PC-3 (cell line): Measurements from ENCODE around the gene MMP14. TPM values are rescaled to one million over a fixed set of nuclear protein-coding genes. Genes with fewer than 3 reads are reported as not detected.
"Not testable (repeated sequence)": the region's sequence is repeated elsewhere in the genome, so short reads cannot be mapped to it uniquely, and the experiment has no call there.

Source experiments
- ATAC-seq: fragments of 200-7000 bp; cut with Tn5 transposase; 2 replicates; pipeline ENCODE4 v1.9.1; 2020; ENCODE audit warnings: mild to moderate bottlenecking, moderate library complexity
- BruUV-seq: library from RNA; stranded (reverse); fragments of 400-500 nt; replicated peaks from 2 replicates; lab custom pipeline; 2021; lab: Mats Ljungman, UMichigan
- CTCF ChIA-PET: fragments of 300-600 bp; sonication (Branson Sonifier 250); formaldehyde crosslinking; loops from one replicate; lab custom pipeline; 2022; ENCODE audit warnings: antibody characterized with exemption; lab: Charles Lee
- POLR2A ChIA-PET: fragments of 300-600 bp; sonication (Branson Sonifier 250); formaldehyde crosslinking; loops from one replicate; lab custom pipeline; 2022; ENCODE audit warnings: antibody characterized with exemption; ENCODE audit not compliant: unreplicated experiment; lab: Charles Lee
- DNase-seq: peaks from one replicate; pipeline ENCODE4 v3.0.0-alpha.2; 2015
- H2AFZ ChIP-seq: fragments of 300-600 bp; sonication (generic); 2 replicates; pipeline ENCODE4 v1.6.0; 2016; ENCODE audit warnings: antibody characterized with exemption, low read length
- H3F3A ChIP-seq: fragments of 300-600 bp; sonication (generic); one replicate; pipeline ENCODE4 v1.6.0; 2017; ENCODE audit warnings: antibody characterized with exemption, low read length, control low read depth, mild to moderate bottlenecking; ENCODE audit not compliant: unreplicated experiment
- H3K27ac ChIP-seq: fragments of 300-600 bp; sonication (generic); 2 replicates; pipeline ENCODE4 v1.5.1; 2016; ENCODE audit warnings: mild to moderate bottlenecking, low read length
- H3K27me3 ChIP-seq: fragments of 300-600 bp; sonication (generic); 2 replicates; pipeline ENCODE4 v1.6.1; 2016; ENCODE audit warnings: low read length, mixed read lengths
- H3K36me3 ChIP-seq: fragments of 300-600 bp; sonication (generic); 2 replicates; pipeline ENCODE4 v1.6.1; 2016; ENCODE audit warnings: low read depth, mixed run types, low read length, mixed read lengths
- H3K4me1 ChIP-seq: fragments of 300-600 bp; sonication (generic); 2 replicates; pipeline ENCODE4 v1.5.1; 2016; ENCODE audit warnings: low read length; ENCODE audit not compliant: insufficient read depth
- H3K4me2 ChIP-seq: fragments of 300-600 bp; sonication (generic); 2 replicates; pipeline ENCODE4 v1.6.0; 2016; ENCODE audit warnings: low read length
- H3K4me3 ChIP-seq: fragments of 300-600 bp; sonication (generic); 2 replicates; pipeline ENCODE4 v1.5.1; 2016; ENCODE audit warnings: mild to moderate bottlenecking, low read length, mixed read lengths
- H3K79me2 ChIP-seq: fragments of 300-600 bp; sonication (generic); 2 replicates; pipeline ENCODE4 v1.6.1; 2017; ENCODE audit warnings: low read length, mixed read lengths
- H3K9ac ChIP-seq: fragments of 300-600 bp; sonication (generic); 2 replicates; pipeline ENCODE4 v1.6.0; 2016; ENCODE audit warnings: mild to moderate bottlenecking, low read length
- H3K9me2 ChIP-seq: fragments of 300-600 bp; sonication (generic); replicated peaks from 2 replicates; pipeline ENCODE4 v1.6.1; 2016; ENCODE audit warnings: mixed run types, low read length, mixed read lengths
- H3K9me3 ChIP-seq: fragments of 300-600 bp; sonication (generic); 2 replicates; pipeline ENCODE4 v1.6.1; 2016; ENCODE audit warnings: low read length, mixed read lengths
- H4K20me1 ChIP-seq: fragments of 300-600 bp; sonication (generic); 2 replicates; pipeline ENCODE4 v1.6.1; 2016; ENCODE audit warnings: low read length, mixed read lengths
- EZH2 ChIP-seq: fragments of 300-600 bp; sonication (generic); IDR thresholded peaks from one replicate; pipeline ENCODE4 v1.6.1; 2017; ENCODE audit warnings: antibody characterized with exemption, mild to moderate bottlenecking, low read length; ENCODE audit not compliant: unreplicated experiment
- EZH2phosphoT487 ChIP-seq: fragments of 300-600 bp; sonication (generic); IDR thresholded peaks from 2 replicates; pipeline ENCODE4 v1.6.1; 2018; ENCODE audit warnings: mild to moderate bottlenecking, antibody characterized with exemption, low read length, borderline replicate concordance
- intact Hi-C: fragments of 100-400 bp; cut with micrococcal nuclease; formaldehyde crosslinking; loops from 2 replicates; pipeline ENCODE4 v1.9.0; 2023
- total RNA-seq: library from RNA; depleted of rRNA; stranded (reverse); fragments of >200 nt; gene quantifications from 2 replicates; pipeline ENCODE4 v1.2.3, GENCODE V29; 2014
- TF ChIP-seq, protein P1 (sequence below): fragments of 300-600 bp; sonication (generic); conservative IDR thresholded peaks from 2 replicates; pipeline ENCODE4 v1.5.1; 2017; ENCODE audit warnings: antibody characterized with exemption, low read depth, mild to moderate bottlenecking, low read length

Gene MMP14
- total RNA-seq, 1 experiment from 2014 or later: 80.4 TPM

DNA sequence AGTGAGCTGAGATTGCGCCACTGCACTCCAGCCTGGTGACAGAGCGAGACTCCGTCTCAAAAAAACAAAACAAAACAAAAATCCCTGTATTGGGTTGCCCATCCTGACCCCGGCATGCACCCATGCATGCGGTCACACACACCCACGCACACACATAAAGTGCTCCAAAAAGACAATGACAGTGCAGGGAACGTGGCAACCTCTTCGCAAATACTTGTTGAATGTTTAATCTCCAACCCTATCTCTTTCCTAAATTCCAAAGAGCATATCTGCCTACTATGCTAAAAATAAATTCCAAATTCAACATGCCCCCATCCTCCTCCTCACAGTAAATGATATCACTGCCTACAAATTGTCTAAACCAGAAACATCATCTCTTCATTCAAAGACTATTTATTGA, 34.7 kb upstream of the MMP14 start:
- Histone ChIP-seq H3K9ac (no peak overlapping the region), H3K4me1 (no peaks in the 10 kb centered on the region), H3K27ac (no peak overlapping the region), H3K79me2 (no peaks in the 10 kb centered on the region), H3K9me3 (no peaks in the 10 kb centered on the region), H3K9me2 (no peaks in the 10 kb centered on the region), H3K27me3 (no peaks in the 10 kb centered on the region), H3F3A (no peaks in the 10 kb centered on the region), H4K20me1 (no peaks in the 10 kb centered on the region), H2AFZ (no peak overlapping the region), H3K4me2 (no peak overlapping the region), H3K4me3 (no peak overlapping the region), H3K36me3 (no peaks in the 10 kb centered on the region)
- ChIA-PET POLR2A (no interaction called here), CTCF (no interaction called here)
- no peak for DNase-seq
- ATAC-seq: no peak
- intact Hi-C loops: no loop called here
- TF ChIP-seq, protein P1, sequence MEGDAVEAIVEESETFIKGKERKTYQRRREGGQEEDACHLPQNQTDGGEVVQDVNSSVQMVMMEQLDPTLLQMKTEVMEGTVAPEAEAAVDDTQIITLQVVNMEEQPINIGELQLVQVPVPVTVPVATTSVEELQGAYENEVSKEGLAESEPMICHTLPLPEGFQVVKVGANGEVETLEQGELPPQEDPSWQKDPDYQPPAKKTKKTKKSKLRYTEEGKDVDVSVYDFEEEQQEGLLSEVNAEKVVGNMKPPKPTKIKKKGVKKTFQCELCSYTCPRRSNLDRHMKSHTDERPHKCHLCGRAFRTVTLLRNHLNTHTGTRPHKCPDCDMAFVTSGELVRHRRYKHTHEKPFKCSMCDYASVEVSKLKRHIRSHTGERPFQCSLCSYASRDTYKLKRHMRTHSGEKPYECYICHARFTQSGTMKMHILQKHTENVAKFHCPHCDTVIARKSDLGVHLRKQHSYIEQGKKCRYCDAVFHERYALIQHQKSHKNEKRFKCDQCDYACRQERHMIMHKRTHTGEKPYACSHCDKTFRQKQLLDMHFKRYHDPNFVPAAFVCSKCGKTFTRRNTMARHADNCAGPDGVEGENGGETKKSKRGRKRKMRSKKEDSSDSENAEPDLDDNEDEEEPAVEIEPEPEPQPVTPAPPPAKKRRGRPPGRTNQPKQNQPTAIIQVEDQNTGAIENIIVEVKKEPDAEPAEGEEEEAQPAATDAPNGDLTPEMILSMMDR: no peak
- TF ChIP-seq EZH2 (no peak), EZH2phosphoT487 (no peak)
- no TSS peak for BruUV-seq

DNA sequence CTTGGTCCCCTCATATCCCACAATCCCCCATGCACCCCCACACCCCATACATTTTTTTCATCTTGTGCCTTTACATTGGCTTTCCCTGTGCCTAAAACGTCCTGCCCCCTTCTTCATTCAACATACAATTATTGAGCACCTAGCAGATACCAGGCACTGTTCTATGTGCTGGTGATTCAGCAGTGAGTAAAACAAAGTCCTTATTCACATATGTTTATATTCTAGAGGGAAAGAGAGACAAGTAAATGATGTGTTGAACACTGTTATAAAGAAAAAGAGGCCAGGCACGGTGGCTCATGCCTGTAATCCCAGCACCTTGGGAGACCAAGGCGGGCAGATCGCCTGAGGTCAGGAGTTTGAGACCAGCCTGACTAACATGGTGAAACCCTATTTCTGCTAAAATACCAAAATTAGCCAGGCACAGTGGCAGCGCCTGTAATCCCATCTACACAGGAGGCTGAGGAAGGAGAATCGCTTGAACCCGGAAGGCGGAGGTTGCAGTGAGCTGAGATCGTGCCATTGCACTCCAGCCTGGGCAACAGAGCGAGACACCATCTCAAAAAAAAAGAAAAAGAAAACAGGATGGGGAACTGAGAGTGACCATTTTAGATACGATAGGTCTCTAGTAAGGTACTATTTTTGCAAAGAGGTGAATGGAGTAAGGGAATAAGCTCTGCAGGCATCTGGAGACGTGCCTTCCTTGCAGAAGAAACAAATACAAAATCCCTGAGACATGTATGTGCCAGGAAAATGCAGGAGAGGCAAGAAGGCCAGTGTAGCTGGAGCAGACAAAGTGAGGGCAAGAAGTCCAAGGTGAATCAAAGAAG, 33.3 kb upstream of the MMP14 start:
- no peaks in the 10 kb centered on the region for H3K79me2 ChIP-seq
- no peak for DNase-seq
- H3K4me3 ChIP-seq: no peak overlapping the region
- POLR2A ChIA-PET: no interaction called here
- H3K9me2 ChIP-seq: no peaks in the 10 kb centered on the region
- H3K27ac ChIP-seq: no peak overlapping the region
- no peak for ATAC-seq
- H3K9me3 ChIP-seq: no peaks in the 10 kb centered on the region
- CTCF ChIA-PET: no interaction called here
- no peak for TF ChIP-seq EZH2
- no peak for TF ChIP-seq EZH2phosphoT487
- TF ChIP-seq, protein P1: no peak
- no peaks in the 10 kb centered on the region for H3K4me1 ChIP-seq
- H3F3A ChIP-seq: no peaks in the 10 kb centered on the region
- intact Hi-C loops: no loop called here
- no peak overlapping the region for H2AFZ ChIP-seq
- no peak overlapping the region for H3K9ac ChIP-seq
- BruUV-seq: no TSS peak
- H3K4me2 ChIP-seq: no peak overlapping the region
- H3K27me3 ChIP-seq: no peaks in the 10 kb centered on the region
- no peaks in the 10 kb centered on the region for H3K36me3 ChIP-seq
- H4K20me1 ChIP-seq: no peaks in the 10 kb centered on the region

DNA sequence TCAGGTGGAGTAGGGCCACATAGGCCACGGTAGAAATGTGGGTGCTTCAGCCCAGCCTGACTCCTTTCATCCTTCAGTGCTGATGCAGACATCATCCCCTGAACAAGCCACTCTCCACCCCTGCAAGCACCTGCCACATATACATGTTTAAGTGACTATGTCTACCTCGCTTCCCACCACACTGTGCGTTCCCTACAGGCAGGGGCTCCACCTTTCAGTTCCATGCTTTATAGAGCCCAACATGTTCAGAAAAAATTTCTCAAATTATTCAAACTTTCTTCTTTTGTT, 32.8 kb upstream of the MMP14 start:
- H3K9me3 ChIP-seq: no peaks in the 10 kb centered on the region
- ChIA-PET POLR2A (no interaction called here), CTCF (no interaction called here)
- intact Hi-C loops: no loop called here
- H2AFZ ChIP-seq: no peak overlapping the region
- H3K36me3 ChIP-seq: no peaks in the 10 kb centered on the region
- no peaks in the 10 kb centered on the region for H3K79me2 ChIP-seq
- no peak overlapping the region for H3K27ac ChIP-seq
- H3K27me3 ChIP-seq: no peaks in the 10 kb centered on the region
- TF ChIP-seq EZH2phosphoT487 (no peak), EZH2 (no peak)
- TF ChIP-seq, protein P1: no peak
- DNase-seq (no peak), ATAC-seq (no peak)
- H3K4me1 ChIP-seq: no peaks in the 10 kb centered on the region
- BruUV-seq: no TSS peak
- H3F3A ChIP-seq: no peaks in the 10 kb centered on the region
- no peaks in the 10 kb centered on the region for H3K9me2 ChIP-seq
- H3K4me2 ChIP-seq: no peak overlapping the region
- no peak overlapping the region for H3K4me3 ChIP-seq
- no peaks in the 10 kb centered on the region for H4K20me1 ChIP-seq
- no peak overlapping the region for H3K9ac ChIP-seq

DNA sequence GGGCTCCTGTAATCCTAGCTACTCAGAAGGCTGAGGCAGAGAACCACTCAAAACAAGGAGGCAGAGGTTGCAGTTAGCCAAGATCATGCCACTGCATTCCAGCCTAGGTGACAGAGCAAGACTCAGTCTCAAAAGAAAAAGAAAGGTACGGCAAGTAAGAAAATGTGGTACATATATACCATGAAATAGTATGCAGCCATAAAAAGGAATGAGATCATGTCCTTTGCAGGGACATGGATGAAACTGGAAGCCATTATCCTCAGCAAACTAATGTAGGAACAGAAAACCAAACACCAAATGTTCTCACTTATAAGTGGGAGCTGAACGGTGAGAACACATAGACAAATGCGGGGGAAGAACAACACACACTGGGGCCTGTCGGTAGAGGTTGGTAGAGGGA, 31.1 kb upstream of the MMP14 start:
- H3K9me3 ChIP-seq, CTCF ChIA-PET, POLR2A ChIA-PET, H3K27me3 ChIP-seq, DNase-seq, H3K9ac ChIP-seq, H3K79me2 ChIP-seq, intact Hi-C loops, H3K36me3 ChIP-seq, ATAC-seq, H2AFZ ChIP-seq, H4K20me1 ChIP-seq, H3K4me3 ChIP-seq, H3K4me1 ChIP-seq, H3K27ac ChIP-seq, BruUV-seq, H3F3A ChIP-seq, H3K9me2 ChIP-seq, H3K4me2 ChIP-seq: not testable (repeated sequence)
